Glutamatergic neuron (in vitro differentiated cells): Measurements from ENCODE around the gene CCDC171. TPM values are rescaled to one million over a fixed set of nuclear protein-coding genes. Genes with fewer than 3 reads are reported as not detected.
A peak's percentile ranks its signal among the peaks of the same experiment; 100 is the strongest.
"Not testable (repeated sequence)": the region's sequence is repeated elsewhere in the genome, so short reads cannot be mapped to it uniquely, and the experiment has no call there.

ENCODE experiments used
- DNase-seq: peaks from one replicate; pipeline ENCODE4 v3.0.0; 2022
- H3K27ac Mint-ChIP-seq: one replicate; pipeline ENCODE4 v1.8.0; 2020; ENCODE audit warnings: mild to moderate bottlenecking, mixed read lengths, inconsistent platforms; ENCODE audit not compliant: unreplicated experiment
- H3K27me3 Mint-ChIP-seq: one replicate; pipeline ENCODE4 v1.8.0; 2020; ENCODE audit warnings: mild to moderate bottlenecking, moderate library complexity, mixed read lengths, inconsistent platforms; ENCODE audit not compliant: unreplicated experiment
- H3K36me3 Mint-ChIP-seq: one replicate; pipeline ENCODE4 v1.8.0; 2020; ENCODE audit warnings: mild to moderate bottlenecking, mixed read lengths, inconsistent platforms; ENCODE audit not compliant: unreplicated experiment
- H3K4me1 Mint-ChIP-seq: one replicate; pipeline ENCODE4 v1.8.0; 2020; ENCODE audit warnings: mild to moderate bottlenecking, low read depth, mixed read lengths, inconsistent platforms; ENCODE audit not compliant: unreplicated experiment
- H3K4me3 Mint-ChIP-seq: one replicate; pipeline ENCODE4 v1.8.0; 2020; ENCODE audit warnings: mild to moderate bottlenecking, mixed read lengths, inconsistent platforms; ENCODE audit not compliant: unreplicated experiment
- H3K9me3 Mint-ChIP-seq: one replicate; pipeline ENCODE4 v1.8.0; 2020; ENCODE audit warnings: mild to moderate bottlenecking, moderate library complexity, mixed read lengths, inconsistent platforms; ENCODE audit not compliant: unreplicated experiment
- CTCF ChIP-seq: fragments of 200-600 bp; sonication (generic); IDR thresholded peaks from one replicate; pipeline ENCODE4 v1.5.0; 2021; ENCODE audit not compliant: partially characterized antibody, unreplicated experiment
- total RNA-seq: library from RNA; stranded (reverse); fragmentation: NEBNext Ultra II Directional; extraction: Animal tissue kit (Norgen Biotek cat#: 25700); gene quantifications from one replicate; pipeline ENCODE4 v1.2.1, GENCODE V29; 2021; ENCODE audit not compliant: unreplicated experiment

CCDC171 gene
- total RNA-seq, 1 donor from 2014 or later = 3.2 TPM

DNA sequence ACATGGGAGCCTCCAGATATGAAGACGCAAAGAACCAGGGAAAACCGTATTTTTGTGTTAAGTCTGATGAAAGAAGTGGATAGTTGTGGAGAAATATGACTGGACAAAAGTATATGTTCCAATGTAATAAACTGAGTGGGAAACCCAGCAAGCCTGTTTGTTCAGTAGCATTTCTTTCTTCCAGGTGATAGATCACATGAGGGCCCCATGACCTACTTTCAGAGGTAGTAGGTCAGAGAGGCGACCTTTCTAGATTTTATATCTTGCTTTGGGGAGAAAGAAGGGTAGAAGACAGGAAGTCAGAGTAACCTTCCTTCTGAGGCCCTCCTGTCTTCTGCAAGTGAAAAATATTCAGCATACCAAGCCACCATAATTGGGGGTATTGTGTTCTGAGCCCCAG, 31.5 kb downstream of the CCDC171 start:
- H3K27ac Mint-ChIP-seq = no peak overlapping the region
- TF ChIP-seq CTCF = no peak
- H3K4me3 Mint-ChIP-seq = no peak overlapping the region
- H3K27me3 Mint-ChIP-seq = peaks cover 15% of the 10 kb centered on the region
- H3K4me1 Mint-ChIP-seq = no peaks in the 10 kb centered on the region
- no peak for DNase-seq
- H3K9me3 Mint-ChIP-seq = peaks cover 7% of the 10 kb centered on the region
- peaks cover 10% of the 10 kb centered on the region for H3K36me3 Mint-ChIP-seq

- TF ChIP-seq CTCF = no peak
- Mint-ChIP-seq H3K4me1 (no peaks in the 10 kb centered on the region), H3K27me3 (peaks cover 5% of the 10 kb centered on the region), H3K36me3 (peaks cover 2% of the 10 kb centered on the region), H3K4me3 (no peak overlapping the region), H3K27ac (no peak overlapping the region), H3K9me3 (peaks cover 3% of the 10 kb centered on the region)
- DNase-seq = no peak
Observed at GRCh38 chr9:15592317-15592716, 39.5 kb downstream of the CCDC171 start.

- not testable (repeated sequence) for H3K4me1 Mint-ChIP-seq, H3K9me3 Mint-ChIP-seq, H3K36me3 Mint-ChIP-seq, H3K27ac Mint-ChIP-seq, DNase-seq, H3K27me3 Mint-ChIP-seq, H3K4me3 Mint-ChIP-seq
Observed at GRCh38 chr9:15592940-15593339, 40.1 kb downstream of the CCDC171 start.

GRCh38 chr9:15600666-15601330, 48.0 kb downstream of the CCDC171 start:
- not testable (repeated sequence) for H3K4me3 Mint-ChIP-seq, DNase-seq, H3K27me3 Mint-ChIP-seq, H3K27ac Mint-ChIP-seq, H3K4me1 Mint-ChIP-seq
- Mint-ChIP-seq H3K36me3 (peaks cover 22% of the 10 kb centered on the region), H3K9me3 (peaks cover 16% of the 10 kb centered on the region)

DNA sequence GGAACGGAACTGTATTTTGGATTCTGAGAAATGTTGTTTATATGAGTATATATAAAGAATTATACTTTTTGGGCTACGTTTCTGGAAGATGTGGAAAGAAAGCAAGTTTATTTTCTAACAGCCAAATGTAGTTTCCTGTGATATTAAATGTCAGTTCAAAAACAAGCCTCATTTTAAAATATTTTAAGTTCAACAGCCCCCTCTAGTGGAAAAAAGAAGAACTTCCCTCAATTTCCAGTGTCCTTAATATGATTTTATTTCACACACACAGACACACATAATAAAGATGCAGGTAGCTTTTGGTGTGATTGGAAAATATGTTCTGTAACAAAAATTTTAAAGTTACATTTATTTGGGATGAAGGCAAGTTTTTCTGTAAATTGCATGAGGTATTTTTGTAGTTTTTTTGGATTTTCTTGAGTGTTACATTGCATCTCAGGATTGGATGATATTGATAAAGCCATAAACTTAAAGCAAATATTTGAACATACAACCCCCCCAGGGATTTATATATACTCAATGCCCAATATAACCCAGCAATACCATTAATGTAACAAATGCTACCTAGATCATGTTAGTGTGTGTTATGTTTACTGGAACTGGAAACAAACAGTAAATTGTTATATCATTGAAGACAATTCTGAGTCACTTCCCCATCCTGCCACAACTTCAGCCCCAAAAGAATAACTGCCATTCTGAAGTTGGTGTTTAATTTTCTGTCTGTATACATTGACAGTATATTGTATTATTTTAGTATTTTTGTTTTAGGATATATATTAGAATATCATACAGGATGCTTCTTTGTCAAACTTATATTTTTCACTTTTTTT, 54.0 kb downstream of the CCDC171 start:
- Mint-ChIP-seq H3K27ac (no peak overlapping the region), H3K9me3 (no peaks in the 10 kb centered on the region), H3K27me3 (peaks cover 2% of the 10 kb centered on the region), H3K4me1 (no peaks in the 10 kb centered on the region), H3K4me3 (no peak overlapping the region), H3K36me3 (no peaks in the 10 kb centered on the region)
- TF ChIP-seq CTCF = peak; percentile 92
- DNase-seq = no peak

DNA sequence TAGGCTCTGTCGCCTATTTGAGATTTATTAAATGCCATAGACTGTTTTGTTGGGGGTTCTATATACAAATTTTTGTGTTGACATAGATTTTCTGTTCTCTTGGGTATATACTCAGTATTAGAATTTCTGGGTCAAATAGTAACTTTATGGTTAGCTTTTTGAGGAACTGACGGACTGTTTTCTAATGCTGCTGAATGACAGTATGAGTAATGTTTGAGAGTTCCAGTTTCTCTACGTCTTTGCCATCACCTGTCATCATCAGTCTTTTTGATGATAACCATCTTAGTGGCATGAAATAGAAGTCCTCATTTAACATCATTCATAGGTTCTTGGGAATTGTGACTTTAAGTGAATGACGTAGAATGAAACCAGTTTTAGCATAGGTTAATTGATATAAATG, 60.1 kb downstream of the CCDC171 start:
- DNase-seq = no peak
- TF ChIP-seq CTCF = no peak
- H3K9me3 Mint-ChIP-seq = peaks cover 2% of the 10 kb centered on the region
- H3K27me3 Mint-ChIP-seq = no peaks in the 10 kb centered on the region
- H3K4me3 Mint-ChIP-seq = no peak overlapping the region
- H3K27ac Mint-ChIP-seq = no peak overlapping the region
- H3K36me3 Mint-ChIP-seq = peaks cover 7% of the 10 kb centered on the region
- H3K4me1 Mint-ChIP-seq = no peaks in the 10 kb centered on the region
